ENCODE data around the gene GSTM4.
"Not testable (repeated sequence)": the region's sequence is repeated elsewhere in the genome, so short reads cannot be mapped to it uniquely, and the experiment has no call there.

The GSTM4 gene

DNA sequence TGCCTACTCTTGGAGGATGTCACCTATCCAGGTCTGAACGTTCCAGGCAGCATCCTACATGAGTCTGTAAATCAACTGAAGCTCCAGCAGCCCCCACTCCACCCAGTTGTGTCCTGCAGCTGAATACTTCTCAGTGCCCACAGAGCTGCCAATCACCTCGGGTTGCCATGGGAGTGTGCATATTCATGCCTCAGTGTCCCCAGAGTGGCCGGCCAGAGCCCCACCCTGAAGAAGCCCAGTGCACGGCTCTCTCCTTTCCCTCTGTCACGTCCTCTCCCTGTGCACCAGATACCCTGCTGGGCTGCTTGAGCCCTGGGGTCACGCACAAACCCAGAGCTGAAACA lies 16.1 kb upstream of the GSTM4 start:
- DNase-seq = no peak

DNA sequence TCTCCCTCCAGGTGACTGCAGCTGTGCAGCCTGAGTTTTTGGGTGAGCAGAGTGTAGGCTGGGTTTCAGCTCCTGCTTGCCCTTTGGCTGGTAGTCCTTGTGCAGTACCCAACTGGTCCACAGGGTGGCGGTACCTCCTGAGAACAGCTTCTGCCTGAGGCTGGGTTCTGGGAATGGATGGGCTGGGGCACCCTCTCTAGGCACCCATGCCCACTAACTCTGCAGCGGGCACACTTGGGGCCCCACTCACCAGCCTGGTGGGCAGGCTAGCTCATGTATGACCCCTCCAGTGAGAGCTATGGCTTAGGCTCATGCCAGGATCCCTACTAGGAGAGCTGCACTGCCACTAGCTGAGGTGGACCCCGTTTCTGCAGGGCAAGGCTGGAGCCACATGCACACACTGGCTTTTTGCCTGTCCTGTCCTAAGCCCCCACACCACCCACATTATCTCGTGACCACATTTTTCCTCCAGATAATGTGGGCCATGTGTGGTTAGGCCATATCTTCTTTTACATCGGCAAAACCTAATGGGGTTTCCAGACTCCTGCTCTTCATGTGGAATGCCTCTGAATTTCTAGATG lies 15.5 kb upstream of the GSTM4 start:
- peak; percentile 20 for DNase-seq

DNA sequence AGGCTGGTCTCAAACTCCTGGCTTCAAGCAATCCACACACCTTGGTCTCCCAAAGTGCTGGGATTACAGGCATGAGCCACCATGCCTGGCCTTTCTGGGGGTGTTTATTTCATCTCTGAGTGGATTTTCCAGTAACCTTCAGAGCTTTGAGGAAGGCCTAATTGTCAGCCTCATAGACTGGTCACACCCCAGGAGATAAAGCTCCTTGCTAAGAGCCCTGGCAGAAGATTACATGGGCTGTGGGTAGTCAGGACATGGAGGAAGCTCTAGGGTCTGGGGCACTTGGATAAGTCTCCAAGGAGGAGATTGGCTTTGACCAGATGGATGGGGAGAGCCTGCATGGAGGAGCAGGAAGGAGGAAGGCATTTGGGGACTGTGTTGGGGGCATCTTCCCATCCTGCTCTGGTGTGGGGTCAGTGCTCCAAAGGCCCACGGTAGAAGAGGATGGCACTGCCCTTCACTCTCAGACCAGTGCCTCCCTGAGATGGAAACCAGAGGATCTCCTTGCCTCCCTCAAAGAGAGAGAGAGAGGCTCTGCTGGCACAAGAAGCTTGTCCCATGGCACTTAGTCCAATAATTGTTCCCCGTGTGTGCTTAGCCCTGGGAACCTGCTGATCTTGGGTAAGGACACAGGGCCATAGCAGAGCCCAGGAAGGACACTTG lies 14.7 kb upstream of the GSTM4 start:
- no peak for DNase-seq

DNA sequence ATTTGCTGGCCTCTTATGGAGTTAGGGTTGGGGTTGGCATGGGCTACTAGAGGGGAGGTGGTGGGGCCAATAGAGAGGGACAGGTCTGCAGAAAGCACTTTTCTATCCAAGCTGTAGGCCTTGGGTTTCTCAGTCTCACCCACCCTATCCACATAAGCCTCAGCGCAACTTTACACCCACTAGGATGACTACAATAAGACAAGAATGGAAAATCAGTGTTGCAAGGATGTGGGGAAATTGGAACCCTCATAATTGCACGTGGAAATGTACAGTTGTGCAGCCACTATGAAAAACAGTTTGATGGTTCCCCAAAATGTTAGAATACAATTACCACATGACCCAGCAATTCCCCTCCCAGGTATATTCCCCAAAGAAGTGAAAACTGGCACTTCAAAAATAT lies 14.0 kb upstream of the GSTM4 start:
- DNase-seq = no peak

DNA sequence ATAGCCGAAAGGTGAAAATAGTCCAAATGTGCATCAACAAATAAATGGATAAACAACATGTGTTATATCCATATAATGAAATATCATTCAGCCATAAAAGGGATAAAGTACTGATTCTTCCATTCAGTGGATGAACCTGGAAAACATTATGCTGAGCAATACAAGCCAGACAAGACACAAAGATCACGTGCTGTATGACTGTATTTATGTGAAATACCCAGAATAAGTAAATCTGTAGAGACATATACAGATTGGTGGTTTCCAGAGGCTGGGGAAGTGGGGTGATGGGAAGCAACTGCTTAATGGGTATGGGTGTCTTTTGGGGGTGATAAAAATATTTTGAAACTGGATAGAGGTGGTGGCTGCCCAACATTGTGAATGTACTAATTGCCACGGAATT lies 13.3 kb upstream of the GSTM4 start:
- no peak for DNase-seq

DNA sequence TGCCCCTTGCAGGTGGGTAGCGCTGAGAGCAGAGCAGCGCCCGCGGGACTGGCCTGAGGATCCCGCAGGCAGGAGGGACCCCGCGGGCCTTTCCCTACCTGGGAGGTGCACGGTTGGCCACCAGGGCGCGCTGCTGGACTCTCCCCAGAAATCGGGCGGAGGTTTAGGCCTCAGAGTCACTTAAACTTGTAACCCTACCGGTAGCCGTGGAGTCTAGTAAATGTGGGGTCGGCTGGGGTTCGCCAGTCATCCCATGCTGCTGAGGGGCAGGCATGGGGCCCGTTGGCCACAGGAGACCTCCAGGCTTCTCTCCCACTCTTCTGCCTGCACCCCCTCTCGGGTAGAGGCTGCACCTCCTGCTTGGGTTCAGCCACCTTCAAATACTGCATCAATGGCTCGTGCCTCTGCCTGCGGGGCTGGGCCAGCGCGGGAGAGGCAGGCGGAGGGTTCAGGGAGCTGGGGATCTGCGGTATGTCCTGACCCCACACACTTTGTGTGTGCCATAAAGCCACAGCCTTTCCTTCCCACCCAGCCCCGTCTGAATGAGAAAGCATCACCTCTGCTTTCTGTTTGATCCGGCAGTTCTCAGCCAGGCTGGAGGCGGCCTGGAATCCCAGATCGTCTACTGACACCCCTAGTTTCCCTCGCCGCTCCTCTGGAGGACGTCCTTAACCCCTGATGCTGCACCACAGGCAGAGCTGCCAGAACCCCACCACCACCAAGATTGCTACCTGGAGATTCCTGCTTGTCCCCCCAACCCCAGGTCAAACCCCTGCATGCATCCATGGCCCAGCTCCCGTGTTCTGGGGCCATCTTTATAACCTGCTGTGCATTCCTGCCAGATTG lies 12.3 kb upstream of the GSTM4 start:
- peak; percentile 20 for DNase-seq

DNA sequence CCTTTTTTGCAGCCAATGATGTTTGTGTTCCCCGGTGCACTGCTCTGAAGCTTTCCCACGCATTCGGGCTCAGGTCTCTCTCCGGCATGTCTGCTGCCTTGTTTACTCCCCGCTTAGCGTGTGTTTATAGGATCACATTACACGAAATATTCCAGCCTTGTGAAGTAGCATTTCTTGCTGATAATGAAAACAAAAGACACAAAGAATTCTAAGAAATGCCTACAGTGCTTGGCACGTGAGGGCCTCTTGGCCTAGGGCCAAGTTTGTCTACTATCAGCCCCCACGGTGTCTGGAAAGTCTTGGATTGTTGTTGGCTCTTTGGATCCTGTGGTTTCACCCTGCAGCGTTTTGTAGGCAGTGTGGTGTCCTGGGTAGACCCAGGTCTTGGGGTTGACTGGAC lies 11.2 kb upstream of the GSTM4 start:
- DNase-seq = no peak

DNA sequence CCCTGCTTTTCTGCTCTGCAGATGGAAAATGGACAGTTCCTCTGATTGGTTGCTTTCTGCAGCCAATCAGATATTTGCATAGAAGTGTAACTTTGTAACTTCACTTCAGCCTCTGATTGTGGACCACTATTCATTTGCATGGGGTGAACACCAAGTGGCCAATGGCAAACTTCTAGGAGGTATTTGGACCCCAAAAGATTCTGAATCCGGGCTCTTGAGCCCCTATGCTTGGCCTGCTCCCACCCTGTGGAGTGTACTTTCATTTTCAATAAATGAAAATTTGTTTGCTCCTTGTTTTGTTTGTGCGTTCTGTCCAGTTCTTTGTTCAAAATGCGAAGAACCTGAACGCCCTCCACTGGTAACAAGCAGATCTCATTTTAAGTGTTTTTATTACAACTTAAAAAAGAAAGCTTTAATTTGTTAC lies 6.4 kb upstream of the GSTM4 start:
- DNase-seq = no peak

DNA sequence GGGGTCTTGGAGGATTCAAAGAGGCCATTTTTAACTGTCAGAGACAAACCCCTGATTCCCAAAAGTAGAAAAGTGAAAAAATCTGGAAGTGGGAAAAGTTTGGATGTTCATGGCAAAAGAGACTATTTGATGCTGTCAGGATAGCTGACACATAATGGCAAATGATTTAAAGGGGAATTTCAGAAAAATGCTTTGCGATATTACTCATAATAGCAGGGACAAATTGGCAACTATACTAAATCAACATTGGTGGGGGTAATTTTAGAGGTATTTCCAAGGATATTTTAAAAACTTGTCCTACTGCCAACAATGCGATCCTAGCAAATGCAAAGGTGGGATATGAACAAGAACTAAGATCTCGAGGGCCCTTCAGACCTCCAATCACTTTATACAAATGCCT lies 5.3 kb upstream of the GSTM4 start:
- DNase-seq = no peak

DNA sequence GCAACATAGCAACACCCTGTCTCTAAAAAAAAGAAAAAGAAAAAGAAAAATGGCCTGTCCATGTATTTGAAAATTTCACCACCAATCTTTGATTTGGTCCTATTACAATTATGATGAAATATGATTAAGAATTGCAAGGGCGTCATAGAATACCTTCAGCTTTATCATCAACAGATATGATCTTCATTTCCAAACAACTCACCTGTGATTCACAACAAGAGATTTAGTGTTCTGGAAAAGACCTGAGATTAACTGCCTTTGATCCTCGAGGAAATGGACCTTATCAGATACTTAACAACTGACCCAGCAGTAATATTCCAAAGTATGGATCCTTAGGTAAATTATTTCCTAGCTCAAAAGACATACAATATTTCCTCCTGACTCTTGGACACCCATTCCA lies 3.5 kb upstream of the GSTM4 start:
- DNase-seq = no peak

DNA sequence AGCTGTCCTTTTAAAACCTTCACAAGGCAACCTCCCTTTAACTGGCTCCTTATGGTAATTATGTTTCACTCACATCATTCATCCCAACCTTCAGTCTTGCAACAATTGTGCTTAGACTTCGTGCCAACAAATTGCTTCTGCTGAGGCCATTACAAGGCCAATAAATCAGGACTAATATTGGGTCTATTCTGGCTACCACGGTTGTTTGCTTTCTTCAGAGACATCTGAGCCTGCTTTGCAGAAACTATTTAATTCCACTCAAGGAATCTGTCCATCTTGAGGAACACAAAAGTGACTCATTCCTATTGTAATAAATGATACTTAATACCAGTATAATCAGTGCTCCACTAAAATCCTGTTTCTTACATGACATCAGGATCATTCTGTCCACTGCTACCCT lies 2.6 kb upstream of the GSTM4 start:
- DNase-seq = no peak

DNA sequence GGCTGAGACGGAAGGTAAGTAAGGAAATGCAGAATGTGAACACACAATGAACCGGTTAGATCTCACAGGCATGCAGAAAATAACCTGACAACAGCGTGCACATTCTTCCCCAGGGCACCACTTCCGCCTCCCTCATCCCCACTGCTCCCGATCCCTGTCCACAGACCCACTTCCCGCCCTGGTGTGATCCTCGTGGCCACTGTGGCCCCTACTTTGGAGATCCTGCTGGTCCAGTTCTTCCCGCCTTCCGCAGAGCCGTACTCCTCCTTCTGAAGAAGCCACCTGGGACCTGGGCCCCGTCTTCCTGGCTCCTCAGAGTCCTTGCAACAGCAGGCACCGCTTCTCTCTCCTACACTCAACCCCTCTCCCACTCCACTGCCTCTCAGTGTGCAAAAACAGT lies 1.4 kb upstream of the GSTM4 start:
- no peak for DNase-seq

DNA sequence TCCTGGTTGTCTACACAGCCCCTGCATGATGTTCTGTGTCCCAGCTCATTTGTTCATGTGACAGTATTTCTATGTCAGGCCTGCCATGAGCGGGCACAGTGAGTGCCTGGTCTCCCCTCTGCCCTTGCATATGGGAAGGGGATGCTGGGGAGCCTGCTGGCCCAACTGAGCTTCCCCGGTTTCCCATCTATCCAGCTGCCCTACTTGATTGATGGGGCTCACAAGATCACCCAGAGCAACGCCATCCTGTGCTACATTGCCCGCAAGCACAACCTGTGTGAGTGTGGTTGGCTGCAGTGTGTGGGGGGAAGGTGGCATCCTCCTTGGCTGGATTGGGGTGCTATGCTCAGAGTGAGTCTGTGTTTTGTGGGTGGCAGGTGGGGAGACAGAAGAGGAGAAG lies 1.5 kb downstream of the GSTM4 start:
- DNase-seq = no peak

DNA sequence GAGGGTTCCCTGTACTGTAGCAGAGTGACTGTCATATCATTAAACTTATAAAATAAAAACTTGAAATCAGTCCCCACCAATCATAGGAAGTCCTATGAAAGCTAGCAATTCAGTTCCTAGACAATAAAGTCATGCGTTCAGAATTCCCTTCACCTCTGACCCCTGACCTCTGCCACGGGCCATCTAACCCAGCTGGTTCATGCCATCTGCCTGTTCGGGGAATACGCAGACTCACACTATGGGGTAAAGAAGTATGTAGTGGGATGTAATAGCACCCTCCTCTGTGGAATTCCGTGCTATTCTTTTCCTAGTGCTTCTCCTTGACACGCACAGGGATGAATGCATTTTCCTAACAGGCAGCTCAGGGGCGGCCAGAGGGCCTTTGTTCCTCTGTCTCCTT lies 2.1 kb downstream of the GSTM4 start:
- DNase-seq = no peak

DNA sequence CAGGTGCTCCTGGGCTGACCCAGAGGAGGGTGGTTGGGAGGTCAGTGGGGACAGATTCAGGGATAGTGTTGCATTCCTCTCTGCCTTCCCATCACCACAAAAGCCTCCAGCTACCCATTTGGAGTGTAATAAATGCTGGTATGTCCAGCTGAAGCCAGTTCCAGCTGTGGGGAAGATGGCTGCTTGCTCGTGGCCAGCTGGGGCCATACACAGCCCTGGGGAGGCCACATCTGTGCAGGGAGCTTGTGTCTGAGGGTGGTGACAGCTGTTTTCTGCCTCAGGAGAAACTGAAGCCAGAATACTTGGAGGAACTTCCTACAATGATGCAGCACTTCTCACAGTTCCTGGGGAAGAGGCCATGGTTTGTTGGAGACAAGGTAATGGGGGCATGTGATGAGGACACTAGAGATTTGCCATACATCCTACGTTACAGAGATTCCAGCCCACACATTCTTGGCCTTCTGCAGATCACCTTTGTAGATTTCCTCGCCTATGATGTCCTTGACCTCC lies 2.7 kb downstream of the GSTM4 start:
- DNase-seq = no peak

DNA sequence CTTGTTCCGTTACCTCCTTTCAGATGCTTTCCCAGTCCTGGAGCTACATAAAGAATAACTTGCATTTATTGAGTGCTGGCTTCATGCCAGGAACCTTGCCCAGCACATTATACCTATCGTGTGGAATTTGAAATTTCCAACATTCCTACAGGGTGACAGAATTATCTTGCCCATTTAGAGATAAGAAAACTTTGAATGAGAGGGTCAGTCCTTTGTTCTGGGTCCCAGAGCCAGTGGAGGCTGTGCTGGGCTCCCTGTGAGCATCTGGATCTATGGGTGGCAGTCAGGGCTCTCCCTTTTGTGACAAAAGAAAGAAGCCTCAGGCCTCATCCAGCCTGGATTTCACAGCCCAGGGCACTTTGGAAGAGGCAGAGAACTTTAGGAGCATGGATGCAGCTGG lies 3.2 kb downstream of the GSTM4 start:
- DNase-seq = no peak

DNA sequence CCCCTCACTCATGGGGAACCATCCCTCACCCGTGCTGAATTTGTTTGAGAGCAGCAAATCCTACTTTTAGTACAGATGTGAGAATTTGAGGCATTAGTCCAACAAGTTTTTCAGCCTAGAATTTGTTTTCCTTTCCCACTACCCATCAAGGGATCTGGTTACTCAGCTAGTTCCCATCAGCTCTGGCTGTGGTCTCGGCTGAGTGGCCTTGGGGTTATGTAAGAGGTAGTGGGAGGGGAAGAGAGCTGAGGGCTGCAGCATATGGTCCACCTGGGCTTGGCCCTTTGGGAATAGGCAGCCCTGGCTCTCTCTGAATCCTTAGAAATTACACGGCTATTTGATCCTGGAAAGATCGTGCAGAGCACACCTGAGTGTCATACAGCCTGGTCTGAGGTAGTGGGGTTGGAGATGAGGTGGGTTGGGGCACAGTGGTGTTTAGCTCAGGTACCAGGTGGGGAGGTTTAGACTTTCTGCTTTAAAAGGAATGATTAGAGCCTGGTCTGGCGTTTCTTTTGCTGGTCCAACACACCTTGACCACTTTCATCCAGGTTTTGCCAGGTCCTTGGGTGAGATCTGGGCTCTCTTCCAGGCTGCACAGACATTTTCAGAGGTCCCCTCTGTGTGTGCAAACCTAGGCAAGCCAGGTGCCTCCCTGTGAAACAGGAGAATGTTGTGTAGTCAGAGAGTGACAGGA lies 4.2 kb downstream of the GSTM4 start:
- no peak for DNase-seq

DNA sequence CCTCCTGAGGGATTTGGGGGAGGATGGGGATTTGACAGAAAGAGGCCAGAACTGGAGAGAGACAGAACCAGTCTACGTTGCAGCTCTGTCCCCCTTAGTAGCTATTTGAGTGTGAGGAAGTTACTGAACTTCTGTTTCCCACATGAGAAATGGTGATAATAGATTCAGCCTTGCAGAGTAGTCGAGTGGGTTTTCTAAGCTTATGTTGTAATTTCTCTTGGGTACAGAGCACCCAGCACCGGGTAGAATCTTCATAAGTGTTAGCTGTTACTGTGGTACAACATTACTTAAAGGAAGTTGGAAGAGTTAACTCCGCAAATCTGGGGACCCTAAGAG lies 4.8 kb downstream of the GSTM4 start:
- DNase-seq = not testable (repeated sequence)

DNA sequence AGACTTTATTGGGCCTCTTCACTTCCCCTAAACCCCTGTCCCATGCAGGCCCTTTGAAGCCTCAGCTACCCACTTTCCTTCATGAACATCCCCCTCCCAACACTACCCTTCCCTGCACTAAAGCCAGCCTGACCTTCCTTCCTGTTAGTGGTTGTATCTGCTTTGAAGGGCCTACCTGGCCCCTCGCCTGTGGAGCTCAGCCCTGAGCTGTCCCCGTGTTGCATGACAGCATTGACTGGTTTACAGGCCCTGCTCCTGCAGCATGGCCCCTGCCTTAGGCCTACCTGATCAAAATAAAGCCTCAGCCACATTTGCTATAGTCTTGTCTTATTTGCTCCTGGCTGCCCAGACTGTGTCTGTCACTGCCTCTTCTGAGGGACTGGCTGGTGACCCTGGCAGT lies 5.5 kb downstream of the GSTM4 start:
- DNase-seq = no peak

DNA sequence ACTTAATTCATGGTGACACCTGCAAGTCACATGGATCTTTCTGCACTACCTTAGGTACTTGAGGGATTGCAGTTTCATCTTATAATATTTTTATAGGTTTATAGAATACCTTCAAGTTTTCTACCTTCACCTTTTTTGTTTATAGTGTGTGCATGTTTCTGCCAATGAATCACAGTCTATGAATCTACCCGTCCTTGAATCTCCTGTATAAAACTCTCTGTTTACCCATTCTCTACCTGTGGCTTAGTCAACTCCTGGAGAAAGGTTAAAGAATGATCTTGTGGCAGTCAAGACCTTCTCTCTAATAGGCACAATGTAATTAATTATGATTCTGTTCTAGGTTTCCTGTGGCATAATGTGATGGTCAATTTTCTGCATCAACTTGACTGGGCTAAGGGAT lies 8.8 kb downstream of the GSTM4 start:
- no peak for DNase-seq

DNA sequence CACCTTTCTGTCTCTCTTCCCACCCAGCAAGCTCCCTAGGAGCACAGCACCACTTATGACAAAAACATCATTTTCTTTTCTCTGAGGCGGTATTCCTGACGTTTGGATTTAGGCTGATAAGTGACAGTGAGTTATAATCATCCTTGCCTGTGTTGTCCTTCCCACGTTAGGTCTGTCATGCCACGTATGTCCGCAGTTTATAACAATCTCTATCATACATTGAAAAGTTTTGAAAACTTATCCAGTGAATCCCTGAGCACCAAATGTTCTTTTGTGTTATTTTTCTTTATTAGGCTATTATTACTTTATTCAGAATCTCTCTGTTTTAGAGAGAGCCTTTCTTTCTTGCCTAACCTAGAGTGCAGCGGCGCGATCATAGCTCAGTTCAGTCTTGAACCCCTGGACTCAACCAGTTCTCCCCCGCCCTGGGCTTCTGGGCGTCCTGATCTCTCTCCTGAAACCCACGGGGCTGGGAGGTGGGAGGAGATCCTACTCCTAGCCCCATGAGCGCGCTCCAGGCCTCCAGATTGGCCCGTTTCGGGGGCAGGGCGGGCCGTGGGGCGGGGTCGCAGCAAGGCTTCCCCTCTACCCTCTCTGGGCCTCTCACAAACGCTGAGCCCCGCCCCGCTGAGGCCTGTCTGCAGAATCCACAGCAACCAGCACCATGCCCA lies 11.7 kb downstream of the GSTM4 start, which contains the start of gene GSTM2:
TSS of gene GSTM2 (plus strand) at position 606 of the 671 bp plus-strand sequence. CDS start at position 665, 59 bp downstream.
- no peak for DNase-seq

DNA sequence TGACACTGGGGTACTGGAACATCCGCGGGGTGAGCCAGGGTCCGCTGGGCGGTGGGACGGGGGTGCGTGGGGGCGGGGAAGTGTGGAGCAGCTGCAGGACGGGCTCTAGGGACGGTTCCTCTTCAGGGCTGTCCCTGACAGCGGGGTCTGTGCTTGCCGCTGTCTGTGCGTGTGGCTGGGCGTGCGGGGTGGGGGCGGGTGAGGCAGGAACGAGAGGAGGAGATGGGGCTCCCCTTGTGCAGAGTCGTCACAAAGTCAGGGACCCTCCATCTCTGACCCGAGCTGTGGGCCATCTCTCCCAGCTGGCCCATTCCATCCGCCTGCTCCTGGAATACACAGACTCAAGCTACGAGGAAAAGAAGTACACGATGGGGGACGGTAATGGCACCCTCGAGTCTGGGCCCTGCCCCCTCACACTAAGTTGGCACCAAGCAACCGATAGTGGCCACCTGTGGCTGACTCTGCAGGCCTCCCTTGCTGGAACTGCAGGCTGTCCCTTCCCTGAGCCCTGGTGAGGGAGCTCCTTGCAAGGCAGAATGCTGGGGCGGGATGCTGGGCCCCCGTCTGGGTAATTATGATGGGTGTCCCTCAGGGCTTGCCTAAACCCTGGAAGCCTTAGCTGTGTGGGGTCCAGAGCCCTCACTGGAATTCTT lies 12.3 kb downstream of the GSTM4 start:
- DNase-seq = no peak
